GM10266 (cell line): ENCODE results near the gene SSC5D.
"Not testable (repeated sequence)": the region's sequence is repeated elsewhere in the genome, so short reads cannot be mapped to it uniquely, and the experiment has no call there.

Experiments
- DNase-seq: peaks from one replicate; pipeline ENCODE4 v3.0.0; 2012; ENCODE audit errors: extremely low spot score
- CTCF ChIP-seq: IDR thresholded peaks from 2 replicates; pipeline ENCODE4 v1.5.1; 2012; ENCODE audit warnings: mild to moderate bottlenecking, low read depth; ENCODE audit not compliant: control insufficient read depth, insufficient read depth; ENCODE audit errors: missing control alignments

Gene SSC5D

GRCh38 chr19:55443045-55443823, 45.0 kb upstream of the SSC5D start, which contains the start of gene SHISA7:
TSS of gene SHISA7 (minus strand) at chr19:55443300. CDS start at chr19:55442863, 437 bp downstream.
- DNase-seq = no peak
- TF ChIP-seq CTCF = no peak

GRCh38 chr19:55443824-55444480, 44.3 kb upstream of the SSC5D start:
- DNase-seq = no peak
- no peak for TF ChIP-seq CTCF

- TF ChIP-seq CTCF = no peak
- no peak for DNase-seq
Observed at GRCh38 chr19:55444646-55445045, 43.6 kb upstream of the SSC5D start.

GRCh38 chr19:55446060-55446459, 42.2 kb upstream of the SSC5D start:
- DNase-seq = no peak
- no peak for TF ChIP-seq CTCF

GRCh38 chr19:55447421-55448174, 40.6 kb upstream of the SSC5D start:
- no peak for TF ChIP-seq CTCF
- DNase-seq = no peak

GRCh38 chr19:55448175-55448490, 40.1 kb upstream of the SSC5D start:
- not testable (repeated sequence) for DNase-seq

- no peak for DNase-seq
- TF ChIP-seq CTCF = no peak
Observed at GRCh38 chr19:55449469-55449868, 38.8 kb upstream of the SSC5D start.
